Testis (tissue), 3 donors: ENCODE data around the gene TPSD1. TPM values are rescaled to one million over a fixed set of nuclear protein-coding genes. Genes with fewer than 3 reads are reported as not detected.

Experiments used
- DNase-seq: peaks from one replicate; pipeline ENCODE4 v3.0.0-alpha.2; 2019
- H3K27ac ChIP-seq, 2 donors: fragments of 200-600 bp; sonication (generic); one replicate each; pipeline ENCODE4 v1.5.1; 2019
- H3K27me3 ChIP-seq: fragments of 200-600 bp; sonication (generic); one replicate; pipeline ENCODE4 v1.5.1; 2019
- H3K36me3 ChIP-seq: fragments of 200-600 bp; sonication (generic); one replicate; pipeline ENCODE4 v1.5.1; 2017; ENCODE audit warnings: low read depth; ENCODE audit errors: missing control alignments
- H3K4me1 ChIP-seq: fragments of 200-600 bp; sonication (generic); one replicate; pipeline ENCODE4 v1.5.1; 2019
- H3K4me3 ChIP-seq, 2 donors: fragments of 200-600 bp; sonication (generic); one replicate each; pipeline ENCODE4 v1.5.1; 2017 to 2019
- H3K9me3 ChIP-seq: fragments of 200-600 bp; sonication (generic); one replicate; pipeline ENCODE4 v1.5.1; 2017
- POLR2A ChIP-seq: fragments of 450-650 bp; IDR thresholded peaks from one replicate; pipeline ENCODE4 v1.6.1; 2017; ENCODE audit warnings: antibody characterized with exemption, mild to moderate bottlenecking, moderate library complexity
- WGBS, 2 donors: methylation state at CpG; one replicate each; pipeline ENCODE4 v1.1.5; 2018; 5-methylcytosine and 5-hydroxymethylcytosine counted together
- intact Hi-C: fragments of 100-400 bp; cut with DNase I; formaldehyde crosslinking; loops from one replicate; pipeline ENCODE4 v1.15.1; 2023; ENCODE audit warnings: low total_unique reads
- polyA plus RNA-seq: library from polyadenylated mRNA; stranded (reverse); fragments of 350-450 nt; fragmentation: Illumina TruSeq; extraction: RNeasy Lipid Tissue Mini Kit (QIAGEN cat#74804); gene quantifications from one replicate; pipeline ENCODE4 v1.2.3, GENCODE V29; 2014; ENCODE audit warnings: low read depth, low replicate concordance; ENCODE audit not compliant: insufficient read depth
- total RNA-seq, 2 donors: library from RNA; depleted of rRNA; stranded (reverse); fragments of >200 nt; gene quantifications; one replicate each; pipeline ENCODE4 v1.2.3, GENCODE V29; 2016
- TF ChIP-seq, protein P1 (sequence below), 3 experiments: fragments of 450-650 bp in 2 of 3; fragments of 200-600 bp in 1 of 3; sonication (generic) in 1 of 3; IDR thresholded peaks; one replicate each; pipeline ENCODE4 v1.5.1; 2016 to 2019; ENCODE audit warnings: antibody characterized with exemption in 3 of 3, mild to moderate bottlenecking in 2 of 3, moderate library complexity in 1 of 3

TPSD1 gene
- total and polyA plus RNA-seq, 3 donors from 2014 or later, result 1.1 to 1.6 (median 1.1) TPM

DNA sequence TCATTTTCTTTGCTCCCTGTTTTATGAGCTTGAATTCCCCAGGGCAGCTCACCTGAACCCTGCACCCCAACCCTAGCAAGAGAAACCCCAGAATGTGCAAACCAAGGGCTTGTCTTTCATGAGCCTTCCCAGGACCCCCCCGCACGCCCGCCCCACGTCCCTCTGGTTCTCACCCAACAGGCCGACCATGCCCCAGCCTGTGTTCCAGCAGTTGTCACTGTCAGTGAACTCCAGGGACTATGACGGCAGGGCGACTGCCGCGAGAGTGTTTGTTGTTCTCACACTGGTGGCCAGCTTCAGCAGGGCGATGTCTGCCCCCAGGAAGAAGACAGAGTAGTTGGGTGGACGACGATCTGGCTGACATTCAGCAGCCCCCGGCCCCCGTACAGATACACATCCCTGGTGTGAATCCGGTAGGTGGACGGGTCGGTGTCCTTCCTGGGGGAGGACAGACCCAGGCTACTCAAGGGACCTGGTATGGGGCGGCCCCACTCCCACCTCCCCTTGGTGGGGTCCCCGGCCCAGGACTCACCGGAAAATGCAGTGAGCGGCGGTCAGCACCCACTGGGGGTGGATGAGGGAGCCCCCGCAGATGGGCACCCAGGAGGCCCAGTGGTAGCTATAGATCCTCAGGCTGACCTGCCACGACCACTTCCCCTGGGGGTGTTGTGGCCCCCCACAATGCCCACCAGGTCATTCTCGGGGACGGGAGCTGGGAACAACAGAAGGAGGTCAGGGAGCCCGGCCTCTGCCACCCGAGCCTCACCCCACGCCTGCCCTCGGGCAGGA, 20.1 kb downstream of the TPSD1 start:
- no peaks in the 10 kb centered on the region for H3K36me3 ChIP-seq
- H3K4me3 ChIP-seq, result no peak overlapping the region
- H3K9me3 ChIP-seq, result no peaks in the 10 kb centered on the region
- TF ChIP-seq, protein P1, sequence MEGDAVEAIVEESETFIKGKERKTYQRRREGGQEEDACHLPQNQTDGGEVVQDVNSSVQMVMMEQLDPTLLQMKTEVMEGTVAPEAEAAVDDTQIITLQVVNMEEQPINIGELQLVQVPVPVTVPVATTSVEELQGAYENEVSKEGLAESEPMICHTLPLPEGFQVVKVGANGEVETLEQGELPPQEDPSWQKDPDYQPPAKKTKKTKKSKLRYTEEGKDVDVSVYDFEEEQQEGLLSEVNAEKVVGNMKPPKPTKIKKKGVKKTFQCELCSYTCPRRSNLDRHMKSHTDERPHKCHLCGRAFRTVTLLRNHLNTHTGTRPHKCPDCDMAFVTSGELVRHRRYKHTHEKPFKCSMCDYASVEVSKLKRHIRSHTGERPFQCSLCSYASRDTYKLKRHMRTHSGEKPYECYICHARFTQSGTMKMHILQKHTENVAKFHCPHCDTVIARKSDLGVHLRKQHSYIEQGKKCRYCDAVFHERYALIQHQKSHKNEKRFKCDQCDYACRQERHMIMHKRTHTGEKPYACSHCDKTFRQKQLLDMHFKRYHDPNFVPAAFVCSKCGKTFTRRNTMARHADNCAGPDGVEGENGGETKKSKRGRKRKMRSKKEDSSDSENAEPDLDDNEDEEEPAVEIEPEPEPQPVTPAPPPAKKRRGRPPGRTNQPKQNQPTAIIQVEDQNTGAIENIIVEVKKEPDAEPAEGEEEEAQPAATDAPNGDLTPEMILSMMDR (IDR thresholded peaks at IDR 0.05), result no peak
- no peak for TF ChIP-seq POLR2A
- 70 to 80% methylated on average over 7 to 29 of the region's 30 CpGs for WGBS, 2 donors
- no peak for DNase-seq
- H3K4me1 ChIP-seq, result peaks cover 4% of the 10 kb centered on the region
- intact Hi-C loops, result no loop called here
- H3K27me3 ChIP-seq, result no peaks in the 10 kb centered on the region
- no peak overlapping the region for H3K27ac ChIP-seq

DNA sequence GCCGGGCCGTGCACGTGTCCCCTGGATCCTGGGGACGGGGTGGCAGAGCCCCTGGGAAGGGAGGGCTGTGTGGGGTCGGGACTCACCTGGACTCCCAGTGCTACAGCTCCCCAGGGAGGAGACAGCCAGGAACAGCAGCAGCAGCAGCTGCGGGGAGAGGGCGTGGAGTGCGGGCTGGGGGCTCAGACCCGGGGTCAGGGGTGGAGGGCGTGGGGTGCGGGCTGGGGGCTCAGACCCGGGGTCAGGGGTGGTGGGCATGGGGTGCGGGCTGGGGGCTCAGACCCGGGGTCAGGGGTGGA, 20.7 kb downstream of the TPSD1 start:
- Histone ChIP-seq H3K36me3 (no peaks in the 10 kb centered on the region), H3K27me3 (no peaks in the 10 kb centered on the region), H3K4me3 (no peak overlapping the region), H3K9me3 (no peaks in the 10 kb centered on the region), H3K27ac (no peak overlapping the region), H3K4me1 (peaks cover 4% of the 10 kb centered on the region)
- intact Hi-C loops, result no loop called here
- no peak for DNase-seq
- WGBS, 2 donors, result 80 to 84% methylated on average over 1 to 5 of the region's 14 CpGs
- TF ChIP-seq POLR2A, result no peak
- TF ChIP-seq, protein P1 (IDR thresholded peaks at IDR 0.05), result no peak

DNA sequence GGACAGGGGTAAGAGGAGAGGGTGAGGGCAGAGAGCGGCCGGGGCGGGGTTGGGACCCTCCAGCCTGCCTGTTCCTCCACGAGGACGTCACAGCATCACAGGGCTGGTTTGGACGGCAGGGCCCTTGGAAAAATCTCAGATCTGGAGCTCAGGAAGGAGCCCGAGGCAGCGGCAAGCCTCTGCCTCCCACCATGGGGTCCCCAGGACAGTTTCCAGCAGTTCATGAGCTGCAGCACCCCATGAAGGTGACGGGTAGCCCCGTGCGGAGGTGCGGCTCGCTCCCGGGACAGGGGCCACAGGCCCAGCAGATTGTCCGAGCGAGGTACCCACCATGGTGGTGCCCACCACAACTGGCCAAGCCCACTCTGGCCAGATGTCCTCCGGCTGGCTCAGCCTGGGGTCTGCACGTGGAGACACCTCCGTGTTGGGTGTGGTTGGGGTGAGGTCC, 21.3 kb downstream of the TPSD1 start:
- H3K4me3 ChIP-seq, result no peak overlapping the region
- DNase-seq, result no peak
- no peaks in the 10 kb centered on the region for H3K36me3 ChIP-seq
- H3K4me1 ChIP-seq, result no peaks in the 10 kb centered on the region
- no peaks in the 10 kb centered on the region for H3K9me3 ChIP-seq
- no peaks in the 10 kb centered on the region for H3K27me3 ChIP-seq
- intact Hi-C loops, result no loop called here
- no peak overlapping the region for H3K27ac ChIP-seq
- 64 to 83% methylated on average over 9 to 19 of the region's 19 CpGs for WGBS, 2 donors
- TF ChIP-seq POLR2A, result no peak
- TF ChIP-seq, protein P1 (IDR thresholded peaks at IDR 0.05), result no peak

DNA sequence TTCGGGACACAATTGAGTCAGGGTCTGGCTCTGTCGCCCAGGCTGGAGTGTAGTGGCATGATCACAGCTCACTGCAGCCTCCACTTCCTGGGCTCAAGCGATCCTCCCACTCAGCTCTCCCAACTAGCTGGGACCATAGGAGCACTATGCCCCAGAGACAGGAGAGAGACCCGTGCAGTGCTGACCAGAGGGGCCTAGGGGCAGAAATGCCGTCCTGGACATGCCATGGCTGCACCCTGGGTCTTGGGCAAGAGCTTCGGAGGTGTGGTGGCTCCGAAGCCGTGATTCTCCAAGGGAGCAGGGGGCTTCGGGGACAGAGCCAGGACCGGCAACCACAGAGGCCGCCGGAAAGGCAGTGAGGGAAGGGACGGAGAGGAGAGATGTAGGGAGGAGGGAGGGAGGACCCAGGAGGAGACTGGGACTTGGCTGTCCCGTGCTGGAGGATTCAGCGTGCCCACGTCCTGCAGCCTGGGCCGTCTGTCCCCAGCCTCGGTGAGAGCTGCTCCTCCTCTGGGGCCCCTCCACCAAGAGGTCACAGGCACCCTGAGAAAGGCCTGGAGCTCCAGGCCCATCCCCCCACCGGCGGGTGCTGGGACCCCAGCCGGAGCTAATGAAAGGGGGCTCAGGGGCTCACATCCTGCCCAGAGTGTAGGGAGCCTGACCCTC, 21.9 kb downstream of the TPSD1 start:
- TF ChIP-seq POLR2A, result no peak
- TF ChIP-seq, protein P1 (IDR thresholded peaks at IDR 0.05), result no peak
- H3K27me3 ChIP-seq, result no peaks in the 10 kb centered on the region
- no peak overlapping the region for H3K4me3 ChIP-seq
- H3K27ac ChIP-seq, result no peak overlapping the region
- H3K9me3 ChIP-seq, result no peaks in the 10 kb centered on the region
- no peaks in the 10 kb centered on the region for H3K4me1 ChIP-seq
- intact Hi-C loops, result no loop called here
- no peak for DNase-seq
- H3K36me3 ChIP-seq, result no peaks in the 10 kb centered on the region
- WGBS, 2 donors, result 59 to 60% methylated on average over 18 to 21 of the region's 21 CpGs
